Measurements from ENCODE around the gene XCL2. TPM values are rescaled to one million over a fixed set of nuclear protein-coding genes. Genes with fewer than 3 reads are reported as not detected.

Gene XCL2
- total and polyA plus RNA-seq, 10 donors: 2.9 to 17.2 (median 8.0) TPM

- no peaks in the 10 kb centered on the region for H3K9me3 ChIP-seq
- no peak for DNase-seq
- intact Hi-C loops (cut with DNase I; ENCODE audit: low total_unique reads): no loop called here
- peak overlapping the region in 3 of 8 donors; percentile 36 to 75 (median 53) for H3K27ac ChIP-seq
- H3K36me3 ChIP-seq: no peaks in the 10 kb centered on the region
- no peak overlapping the region for H3K4me3 ChIP-seq
- TF ChIP-seq, protein P1, sequence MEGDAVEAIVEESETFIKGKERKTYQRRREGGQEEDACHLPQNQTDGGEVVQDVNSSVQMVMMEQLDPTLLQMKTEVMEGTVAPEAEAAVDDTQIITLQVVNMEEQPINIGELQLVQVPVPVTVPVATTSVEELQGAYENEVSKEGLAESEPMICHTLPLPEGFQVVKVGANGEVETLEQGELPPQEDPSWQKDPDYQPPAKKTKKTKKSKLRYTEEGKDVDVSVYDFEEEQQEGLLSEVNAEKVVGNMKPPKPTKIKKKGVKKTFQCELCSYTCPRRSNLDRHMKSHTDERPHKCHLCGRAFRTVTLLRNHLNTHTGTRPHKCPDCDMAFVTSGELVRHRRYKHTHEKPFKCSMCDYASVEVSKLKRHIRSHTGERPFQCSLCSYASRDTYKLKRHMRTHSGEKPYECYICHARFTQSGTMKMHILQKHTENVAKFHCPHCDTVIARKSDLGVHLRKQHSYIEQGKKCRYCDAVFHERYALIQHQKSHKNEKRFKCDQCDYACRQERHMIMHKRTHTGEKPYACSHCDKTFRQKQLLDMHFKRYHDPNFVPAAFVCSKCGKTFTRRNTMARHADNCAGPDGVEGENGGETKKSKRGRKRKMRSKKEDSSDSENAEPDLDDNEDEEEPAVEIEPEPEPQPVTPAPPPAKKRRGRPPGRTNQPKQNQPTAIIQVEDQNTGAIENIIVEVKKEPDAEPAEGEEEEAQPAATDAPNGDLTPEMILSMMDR (IDR thresholded peaks at IDR 0.05 in 8 of 11, conservative IDR thresholded peaks at IDR 0.05 in 3 of 11): no peak
- TF ChIP-seq POLR2A (IDR thresholded peaks at IDR 0.05) (no peak), POLR2AphosphoS5 (IDR thresholded peaks at IDR 0.05) (no peak)
- peaks cover 0 to 11% (median 0%) of the 10 kb centered on the region in 6 donors for H3K4me1 ChIP-seq
- 69 to 84% (median 77%) methylated on average over 3 of the region's 3 CpGs for WGBS, 5 donors
- no peaks in the 10 kb centered on the region for H3K27me3 ChIP-seq (replicated peaks in 1 of 7)
These were observed 11.8 kb upstream of the XCL2 start for GRCh38 chr1:168555508-168556046.

DNA sequence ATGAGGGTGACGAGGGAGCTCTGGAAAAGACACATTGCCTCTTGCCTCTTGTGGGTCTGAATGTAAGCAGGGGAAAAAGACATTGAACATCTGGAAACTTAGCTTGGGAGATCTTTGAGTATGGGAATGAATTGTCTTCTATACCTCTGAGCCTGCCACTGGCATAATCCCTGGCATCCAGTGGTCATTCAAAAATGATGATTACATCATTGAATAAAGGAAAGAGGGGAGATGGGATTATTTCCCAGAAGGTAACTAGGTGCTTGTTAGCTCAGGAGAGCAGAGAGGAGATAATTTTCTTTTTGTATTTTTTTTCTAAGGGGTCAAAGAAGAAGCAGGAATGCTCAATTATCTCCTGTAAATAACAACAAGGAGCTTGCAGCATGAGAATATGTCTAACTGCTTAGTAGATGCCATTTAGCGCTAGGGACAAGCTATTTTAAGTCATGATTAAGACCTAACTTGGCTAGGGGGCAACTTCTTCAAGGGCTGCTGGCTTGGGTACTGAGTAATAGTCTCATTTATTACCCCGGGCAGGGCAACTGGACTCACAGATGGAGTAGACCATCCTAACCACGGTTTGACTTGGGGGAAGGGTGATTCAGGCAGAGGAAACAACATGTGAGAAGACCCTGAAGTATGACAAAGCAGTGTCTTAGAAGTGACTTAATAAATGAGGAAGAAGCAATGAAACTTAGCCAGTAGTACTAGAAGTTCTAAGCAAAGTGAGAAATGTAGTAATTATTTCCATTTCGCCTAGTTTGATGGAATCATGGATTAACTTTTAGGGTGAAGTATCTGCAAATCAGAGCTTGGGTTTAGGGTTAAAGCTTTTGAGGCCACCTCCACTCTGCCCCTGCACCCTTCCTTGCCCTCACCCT is 11.0 kb upstream of the XCL2 start:
- H3K4me1 ChIP-seq: peaks cover 0 to 11% (median 0%) of the 10 kb centered on the region in 6 donors
- intact Hi-C loops (cut with DNase I; ENCODE audit: low total_unique reads): no loop called here
- peak overlapping the region in 4 of 8 donors; percentile 10 to 75 (median 44) for H3K27ac ChIP-seq
- 51 to 70% (median 61%) methylated on average over 5 of the region's 5 CpGs for WGBS, 5 donors
- no peak for DNase-seq
- TF ChIP-seq, protein P1 (IDR thresholded peaks at IDR 0.05 in 8 of 11, conservative IDR thresholded peaks at IDR 0.05 in 3 of 11): no peak
- TF ChIP-seq POLR2A (IDR thresholded peaks at IDR 0.05) (no peak), POLR2AphosphoS5 (IDR thresholded peaks at IDR 0.05) (no peak)
- H3K9me3 ChIP-seq: peaks cover 0 to 4% (median 0%) of the 10 kb centered on the region in 8 donors
- H3K4me3 ChIP-seq: no peak overlapping the region
- H3K27me3 ChIP-seq (replicated peaks in 1 of 7): no peaks in the 10 kb centered on the region
- no peaks in the 10 kb centered on the region for H3K36me3 ChIP-seq

DNA sequence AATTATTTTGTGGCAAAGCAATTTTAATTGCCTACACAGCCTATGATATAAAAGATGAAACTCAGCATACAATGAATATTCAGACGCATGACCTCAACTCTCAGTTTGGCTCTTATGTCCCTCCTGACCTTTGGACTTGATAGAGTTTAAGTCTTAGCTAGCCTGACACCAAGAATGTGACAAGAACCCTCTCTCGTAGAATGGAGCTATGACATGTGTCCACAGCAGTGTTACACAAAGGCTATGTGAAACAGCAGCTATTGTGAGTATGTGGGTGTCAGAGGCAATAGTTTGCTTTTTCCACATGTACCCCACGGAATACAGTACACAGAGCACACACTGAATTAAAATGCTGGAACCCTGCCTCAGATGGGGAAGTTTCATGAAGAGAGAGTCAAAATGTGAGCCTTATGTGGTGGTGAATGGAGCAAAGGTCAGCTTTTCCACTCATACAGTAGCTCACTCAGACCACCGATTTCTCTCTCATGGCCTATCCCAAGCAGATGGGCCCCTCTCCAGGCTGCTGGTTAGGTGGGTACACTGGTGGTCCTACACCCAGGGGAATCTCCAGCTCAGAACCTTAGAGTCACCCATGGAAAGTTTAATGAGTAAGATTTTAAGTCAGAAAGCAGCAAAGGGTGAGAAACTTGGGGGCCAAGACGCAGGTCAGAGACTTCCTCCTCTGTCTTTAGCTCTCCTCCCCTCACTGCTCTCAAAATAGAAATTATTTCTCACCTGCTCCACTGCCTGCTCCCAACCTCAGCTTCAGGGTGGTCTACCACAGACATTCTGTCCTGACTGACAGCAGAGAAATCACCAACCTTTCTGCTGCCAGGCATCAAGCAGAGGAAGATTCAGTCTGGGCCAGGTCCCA is 10.1 kb upstream of the XCL2 start:
- intact Hi-C loops (cut with DNase I; ENCODE audit: low total_unique reads): no loop called here
- DNase-seq: no peak
- 60 to 72% (median 69%) methylated on average over 5 of the region's 5 CpGs for WGBS, 5 donors

More for the DNA sequence above, 10.1 kb upstream of the XCL2 start:
- no peaks in the 10 kb centered on the region for H3K27me3 ChIP-seq (replicated peaks in 1 of 7)
- no peak overlapping the region for H3K4me3 ChIP-seq
- H3K36me3 ChIP-seq: no peaks in the 10 kb centered on the region
- H3K4me1 ChIP-seq: peaks cover 0 to 11% (median 0%) of the 10 kb centered on the region in 6 donors
- H3K9me3 ChIP-seq: peaks cover 0 to 10% (median 0%) of the 10 kb centered on the region in 8 donors
- TF ChIP-seq, protein P1 (IDR thresholded peaks at IDR 0.05 in 8 of 11, conservative IDR thresholded peaks at IDR 0.05 in 3 of 11): no peak
- TF ChIP-seq POLR2A (IDR thresholded peaks at IDR 0.05) (no peak), POLR2AphosphoS5 (IDR thresholded peaks at IDR 0.05) (no peak)
- H3K27ac ChIP-seq: peak overlapping the region in 4 of 8 donors; percentile 10 to 75 (median 44)
